COLO668 (cell line): ENCODE results near the gene OR1J4.
"Not testable (repeated sequence)": the region's sequence is repeated elsewhere in the genome, so short reads cannot be mapped to it uniquely, and the experiment has no call there.

Experiments
- DNase-seq: peaks from one replicate; lab custom pipeline; 2025; ENCODE audit not compliant: unreplicated experiment; lab: John Stamatoyannopoulos, UW

OR1J4 gene, protein sequence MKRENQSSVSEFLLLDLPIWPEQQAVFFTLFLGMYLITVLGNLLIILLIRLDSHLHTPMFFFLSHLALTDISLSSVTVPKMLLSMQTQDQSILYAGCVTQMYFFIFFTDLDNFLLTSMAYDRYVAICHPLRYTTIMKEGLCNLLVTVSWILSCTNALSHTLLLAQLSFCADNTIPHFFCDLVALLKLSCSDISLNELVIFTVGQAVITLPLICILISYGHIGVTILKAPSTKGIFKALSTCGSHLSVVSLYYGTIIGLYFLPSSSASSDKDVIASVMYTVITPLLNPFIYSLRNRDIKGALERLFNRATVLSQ

DNA sequence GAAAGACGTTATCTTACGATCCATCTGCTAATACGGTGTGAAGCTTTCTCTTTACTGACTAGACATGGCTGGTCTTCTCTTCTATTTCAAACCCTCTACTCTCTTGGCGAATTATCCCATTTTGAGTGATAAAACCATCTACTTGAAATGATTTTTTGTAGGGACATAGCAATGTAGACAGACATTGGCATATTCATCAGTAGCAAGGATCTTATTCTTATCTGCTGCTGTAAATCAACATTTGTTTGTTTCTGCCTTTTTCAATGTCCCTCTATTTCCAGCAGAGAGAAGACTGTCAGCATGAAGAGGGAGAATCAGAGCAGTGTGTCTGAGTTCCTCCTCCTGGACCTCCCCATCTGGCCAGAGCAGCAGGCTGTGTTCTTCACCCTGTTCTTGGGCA is at the start of gene OR1J4:
Gene OR1J4, plus strand, starts transcription at position 301 of the 400 bp plus-strand sequence. Its CDS starts 0 bp downstream, at position 301.
- no peak for DNase-seq

GRCh38 chr9:122474561-122474960 is 44.4 kb upstream of the OR1J4 start:
- no peak for DNase-seq

GRCh38 chr9:122475717-122476116 is 43.2 kb upstream of the OR1J4 start:
- DNase-seq, result no peak

- no peak for DNase-seq
Measured at GRCh38 chr9:122477346-122477745, 41.6 kb upstream of the OR1J4 start.

DNA sequence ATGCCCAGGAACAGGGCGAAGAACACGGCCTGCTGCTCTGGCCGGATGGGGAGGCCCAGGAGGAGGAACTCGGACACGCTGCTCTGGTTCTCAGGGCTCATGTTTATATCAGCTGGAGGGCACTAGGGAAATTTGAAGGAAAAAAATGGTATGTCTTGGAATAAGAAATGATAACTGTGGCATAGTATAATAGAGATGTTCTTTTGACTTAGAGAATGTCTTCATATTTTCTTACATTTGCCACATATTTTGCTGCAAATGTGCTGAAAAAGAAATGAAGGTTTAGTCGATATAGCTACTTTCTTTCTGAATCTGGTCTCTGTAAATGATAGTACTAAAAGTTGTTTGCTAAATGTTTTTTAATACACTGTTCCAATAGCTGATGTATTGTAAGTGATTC is 41.1 kb upstream of the OR1J4 start, which contains the start of gene OR1J1:
Gene OR1J1, minus strand, starts transcription at position 101 of the 400 bp plus-strand sequence. Its CDS starts 0 bp downstream, at position 101.
- no peak for DNase-seq

DNA sequence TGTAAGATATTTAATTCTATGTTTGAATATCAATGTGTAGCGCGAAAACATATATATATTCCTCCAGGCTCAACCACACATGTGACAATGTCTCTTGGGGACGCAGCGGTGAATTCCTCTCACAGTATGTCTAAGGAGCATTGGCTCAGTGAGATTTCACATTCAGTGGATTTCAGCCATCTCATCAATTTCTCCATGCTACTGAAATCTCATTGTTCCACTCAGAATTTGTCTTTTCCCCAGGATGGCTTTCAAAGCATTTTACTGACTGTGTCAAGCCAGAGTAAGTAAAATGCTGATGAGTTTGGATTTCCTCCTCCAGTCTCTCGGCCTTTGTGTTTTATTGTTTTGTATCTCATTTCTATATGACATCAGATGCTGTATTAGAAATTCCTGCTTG is 39.9 kb upstream of the OR1J4 start:
- DNase-seq, result no peak

DNA sequence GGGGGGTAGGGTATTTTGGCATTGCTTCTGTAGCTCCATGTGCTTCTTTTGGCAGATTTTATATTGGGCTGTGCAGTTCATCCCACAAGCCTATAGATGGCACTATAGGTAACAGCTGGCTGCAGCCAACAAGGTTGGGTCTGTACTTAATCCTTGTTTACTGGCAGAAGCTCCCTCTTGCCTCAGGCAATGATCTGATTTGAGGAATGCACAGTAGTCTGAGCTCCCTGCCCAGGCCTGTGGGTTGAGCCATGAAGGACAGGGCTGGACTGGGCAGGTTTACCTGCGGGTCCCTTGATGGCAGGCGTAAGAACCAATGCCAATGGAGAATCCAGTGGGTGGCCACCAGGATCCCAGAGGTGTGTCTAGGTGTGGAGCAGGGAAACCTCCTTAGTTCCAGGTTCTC is 20.1 kb upstream of the OR1J4 start:
- peak; percentile 5 for DNase-seq

DNA sequence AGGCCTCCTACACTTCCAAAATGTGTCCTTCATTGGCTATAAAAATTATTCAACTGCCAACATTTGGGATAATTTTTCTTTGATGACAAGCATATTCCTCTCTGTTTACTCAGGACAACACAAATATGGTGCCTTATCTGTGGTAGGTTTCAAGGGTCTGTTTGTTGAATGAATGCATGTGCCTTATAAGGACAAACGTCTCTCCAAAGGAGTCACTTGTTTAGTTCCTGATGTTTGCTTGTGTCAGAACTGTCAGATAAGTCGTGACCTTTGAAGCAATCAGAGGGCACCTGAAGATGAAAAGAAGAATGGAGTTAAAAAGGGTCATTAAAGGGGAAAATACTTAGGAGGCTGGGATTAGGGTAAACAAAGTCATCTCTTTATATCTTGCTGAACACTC is 12.0 kb upstream of the OR1J4 start:
- DNase-seq, result no peak

GRCh38 chr9:122510502-122510901 is 8.4 kb upstream of the OR1J4 start, which contains the start of gene OR1J2:
TSS of gene OR1J2 (plus strand) at chr9:122510802. CDS start at chr9:122510802, 0 bp downstream.
- DNase-seq, result no peak

- DNase-seq, result no peak
Measured at GRCh38 chr9:122518226-122518625, 715 bp upstream of the OR1J4 start.

- DNase-seq, result no peak
Measured at GRCh38 chr9:122519376-122519775, 435 bp downstream of the OR1J4 start.

- no peak for DNase-seq
Measured at GRCh38 chr9:122526602-122527001, 7.7 kb downstream of the OR1J4 start.

- DNase-seq, result no peak
Measured at GRCh38 chr9:122527193-122527592, 8.3 kb downstream of the OR1J4 start, which contains the start of gene OR1N1. TSS of gene OR1N1 (minus strand) at chr9:122527293. CDS start at chr9:122527293, 0 bp downstream.

- not testable (repeated sequence) for DNase-seq
Measured at GRCh38 chr9:122531157-122531556, 12.2 kb downstream of the OR1J4 start.

- no peak for DNase-seq
Measured at GRCh38 chr9:122536134-122536533, 17.2 kb downstream of the OR1J4 start.

GRCh38 chr9:122537066-122537465 is 18.1 kb downstream of the OR1J4 start:
- DNase-seq, result not testable (repeated sequence)

GRCh38 chr9:122538757-122539156 is 19.8 kb downstream of the OR1J4 start:
- DNase-seq, result no peak

- no peak for DNase-seq
Measured at GRCh38 chr9:122546196-122546595, 27.3 kb downstream of the OR1J4 start.

DNA sequence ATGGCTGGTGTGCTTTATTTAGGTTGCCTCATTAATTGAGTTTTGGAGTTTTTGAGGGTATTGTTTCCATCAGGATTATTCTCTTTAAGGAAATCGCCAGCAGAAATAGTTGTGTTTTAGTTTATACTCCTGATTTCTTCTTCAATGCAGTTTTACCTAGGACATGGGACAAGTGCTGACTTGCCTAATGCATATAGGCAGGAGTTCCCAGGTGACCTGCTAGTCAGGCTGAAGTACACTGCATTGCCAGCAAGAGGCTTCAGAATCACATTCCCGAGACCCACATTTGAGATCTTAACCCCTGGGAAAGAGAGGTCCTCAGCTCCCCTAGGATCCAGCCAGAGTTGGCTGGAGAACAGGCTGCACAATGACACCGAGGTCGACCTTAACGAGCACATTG is 32.4 kb downstream of the OR1J4 start:
- no peak for DNase-seq

DNA sequence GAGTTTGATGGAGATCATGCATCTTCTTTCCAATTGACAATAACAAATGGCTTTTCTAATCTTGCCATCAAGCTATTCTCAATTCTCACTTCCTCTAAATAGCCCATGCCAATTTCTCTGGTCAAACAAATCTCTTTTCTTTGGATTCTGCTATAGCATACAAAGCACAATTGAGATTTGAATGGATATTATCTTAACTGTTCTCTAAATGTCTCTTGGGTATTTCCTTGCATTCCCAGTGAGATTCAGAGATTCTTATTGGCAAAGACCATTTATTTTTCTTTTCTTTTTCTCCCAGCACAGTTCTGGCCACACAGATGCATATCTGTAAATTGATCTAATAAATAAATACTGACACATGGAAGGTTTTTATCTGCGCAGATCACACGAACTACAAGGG is 33.9 kb downstream of the OR1J4 start, which contains the start of gene OR1N2:
Gene OR1N2, plus strand, starts transcription at position 301 of the 400 bp plus-strand sequence. CDS start 100 bp downstream, outside the sequence.
- no peak for DNase-seq

DNA sequence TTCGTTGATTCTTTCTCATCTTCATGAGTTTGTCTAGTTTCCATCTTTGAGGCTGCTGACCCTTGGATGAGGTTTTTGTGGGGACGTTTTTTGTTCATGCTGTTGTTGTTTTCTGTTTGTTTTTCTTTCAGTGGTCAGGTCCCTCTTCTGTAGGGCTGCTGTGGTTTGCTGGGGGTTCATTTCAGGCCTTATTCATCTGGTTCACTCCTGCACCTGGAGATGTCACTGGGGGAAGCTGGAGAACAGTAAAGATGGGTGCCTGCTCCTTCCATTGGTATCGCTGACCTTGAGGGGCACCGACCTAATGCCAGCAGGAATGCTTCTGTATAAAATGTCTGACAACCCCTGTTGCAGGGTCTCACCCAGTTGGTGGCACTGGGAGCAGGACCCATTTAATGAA is 42.5 kb downstream of the OR1J4 start:
- no peak for DNase-seq

DNA sequence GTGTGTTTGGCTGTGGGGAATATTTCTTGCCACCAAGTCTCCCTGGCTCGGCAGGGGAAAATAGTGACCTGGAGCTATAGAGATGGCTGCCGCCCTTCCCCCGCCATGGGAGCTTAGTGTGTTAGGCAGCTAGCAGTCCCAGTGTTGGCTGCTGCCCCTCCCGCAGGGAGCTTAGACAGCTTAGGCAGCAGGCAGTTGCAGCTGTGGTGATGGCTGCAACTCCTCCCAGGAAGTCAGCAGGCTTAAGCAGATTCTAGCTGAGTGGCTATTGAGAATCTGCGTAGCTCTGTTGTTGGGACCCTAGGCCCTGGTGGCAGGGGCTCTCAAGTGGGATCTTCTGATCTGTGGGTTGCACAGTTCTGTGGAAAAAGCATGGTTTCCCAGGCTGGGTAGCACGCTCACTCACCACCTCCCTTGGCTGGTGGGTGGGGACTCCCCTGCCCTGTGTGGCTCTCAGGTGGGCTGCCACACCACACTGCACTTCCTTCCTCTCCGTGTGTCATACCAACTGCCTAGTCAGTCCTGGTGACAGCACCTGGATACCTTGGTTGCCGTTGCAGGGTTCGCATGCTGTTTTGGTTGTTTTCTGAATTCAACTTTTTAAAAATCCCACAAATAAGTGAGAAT is 43.3 kb downstream of the OR1J4 start:
- no peak for DNase-seq
